WERI-Rb-1 (cell line): ENCODE measurements around the gene ST8SIA5.

Experiments used
- DNase-seq: peaks from one replicate; pipeline ENCODE4 v3.0.0-alpha.2; 2020
- H3K27ac ChIP-seq: fragments of 250-450 bp; sonication (Bioruptor Pico); 2 replicates; pipeline ENCODE4 v1.5.1; 2020; ENCODE audit warnings: mild to moderate bottlenecking, moderate library complexity
- H3K27me3 ChIP-seq: fragments of 250-450 bp; sonication (Bioruptor Pico); 2 replicates; pipeline ENCODE4 v1.5.1; 2021; ENCODE audit warnings: mild to moderate bottlenecking, low read depth, moderate library complexity; ENCODE audit not compliant: insufficient read depth, severe bottlenecking
- H3K36me3 ChIP-seq: fragments of 250-450 bp; sonication (Bioruptor Pico); 2 replicates; pipeline ENCODE4 v1.5.1; 2020; ENCODE audit warnings: mild to moderate bottlenecking, moderate library complexity
- H3K4me3 ChIP-seq: 2 replicates; pipeline ENCODE4 v1.5.1; 2011; ENCODE audit warnings: low read depth, mild to moderate bottlenecking, control low read depth, low read length
- H3K9me3 ChIP-seq: fragments of 250-450 bp; sonication (Bioruptor Pico); 2 replicates; pipeline ENCODE4 v1.5.1; 2021; ENCODE audit warnings: mild to moderate bottlenecking, moderate library complexity; ENCODE audit not compliant: severe bottlenecking
- CTCF ChIP-seq: IDR thresholded peaks from 2 replicates; pipeline ENCODE4 v1.5.1; 2011; ENCODE audit warnings: low read depth, mild to moderate bottlenecking, control low read depth, inconsistent platforms, low read length

Gene ST8SIA5

GRCh38 chr18:46761059-46761769 lies 4.4 kb upstream of the ST8SIA5 start:
- TF ChIP-seq CTCF: no peak

GRCh38 chr18:46759890-46760289 lies 3.0 kb upstream of the ST8SIA5 start:
- DNase-seq: no peak
- Histone ChIP-seq H3K36me3 (no peaks in the 10 kb centered on the region), H3K9me3 (peaks cover 8% of the 10 kb centered on the region), H3K4me3 (no peak overlapping the region), H3K27ac (no peak overlapping the region), H3K27me3 (peaks cover 20% of the 10 kb centered on the region)
- no peak for TF ChIP-seq CTCF

More at GRCh38 chr18:46761059-46761769, 4.4 kb upstream of the ST8SIA5 start:
- Histone ChIP-seq H3K4me3 (no peak overlapping the region), H3K27ac (no peak overlapping the region), H3K36me3 (no peaks in the 10 kb centered on the region), H3K9me3 (peaks cover 8% of the 10 kb centered on the region), H3K27me3 (peaks cover 20% of the 10 kb centered on the region)
- no peak for DNase-seq

GRCh38 chr18:46756025-46756558 lies 761 bp downstream of the ST8SIA5 start:
- Histone ChIP-seq H3K4me3 (no peak overlapping the region), H3K27me3 (peaks cover 20% of the 10 kb centered on the region), H3K9me3 (peaks cover 8% of the 10 kb centered on the region), H3K36me3 (no peaks in the 10 kb centered on the region), H3K27ac (no peak overlapping the region)
- no peak for TF ChIP-seq CTCF
- DNase-seq: no peak

- peaks cover 20% of the 10 kb centered on the region for H3K27me3 ChIP-seq
- H3K27ac ChIP-seq: no peak overlapping the region
- no peak for TF ChIP-seq CTCF
- no peaks in the 10 kb centered on the region for H3K36me3 ChIP-seq
- H3K4me3 ChIP-seq: no peak overlapping the region
- no peak for DNase-seq
- peaks cover 8% of the 10 kb centered on the region for H3K9me3 ChIP-seq
Observed at GRCh38 chr18:46755315-46756024, 1.4 kb downstream of the ST8SIA5 start.

- Histone ChIP-seq H3K9me3 (peaks cover 8% of the 10 kb centered on the region), H3K27ac (no peak overlapping the region), H3K4me3 (no peak overlapping the region), H3K27me3 (peaks cover 20% of the 10 kb centered on the region), H3K36me3 (no peaks in the 10 kb centered on the region)
- no peak for DNase-seq
- no peak for TF ChIP-seq CTCF
Observed at GRCh38 chr18:46754661-46755292, 2.1 kb downstream of the ST8SIA5 start.
